Measurements from ENCODE around the gene CDKAL1. TPM values are rescaled to one million over a fixed set of nuclear protein-coding genes. Genes with fewer than 3 reads are reported as not detected.

The CDKAL1 gene
- total and polyA plus RNA-seq, 2 of the 13 experiments (the other 11 are each of a cell fraction or from before 2014, with no cell fraction given) = 9.5 to 27.7 TPM

GRCh38 chr6:20534295-20535262 lies at the start of gene CDKAL1 (continued):
- TF ChIP-seq KAT7 (CRISPR knock-in tag; IDR thresholded peaks at IDR 0.05; ENCODE audit: borderline replicate concordance) = peak; percentile 69; the same call in 1 of the 2 replicates
- peak; percentile 64; the same call in 1 of the 2 replicates for TF ChIP-seq MLXIP (CRISPR knock-in tag; IDR thresholded peaks at IDR 0.05; ENCODE audit: borderline replicate concordance)
- TF ChIP-seq ARID5B (CRISPR knock-in tag; IDR thresholded peaks at IDR 0.05) = peak; percentile 62
- TF ChIP-seq ZNF335 (CRISPR knock-in tag; IDR thresholded peaks at IDR 0.05) = peak; percentile 61; the same call in 1 of the 2 replicates
- 0 out of 2 replicates have a peak, but pooled peaks have one; percentile 12 for TF ChIP-seq HNF4G (IDR thresholded peaks at IDR 0.05; ENCODE audit: borderline replicate concordance, low read depth, low read length)
- no peak for TF ChIP-seq HNF4G (CRISPR knock-in tag; IDR thresholded peaks at IDR 0.05; ENCODE audit: borderline replicate concordance, low read depth)
- no peak for TF ChIP-seq ZNF280B (CRISPR knock-in tag; IDR thresholded peaks at IDR 0.05; ENCODE audit: borderline replicate concordance)
- peak; percentile 70 for TF ChIP-seq GATAD2A (CRISPR knock-in tag; IDR thresholded peaks at IDR 0.05)
- no peak for TF ChIP-seq ZNF75D (CRISPR knock-in tag; IDR thresholded peaks at IDR 0.05; ENCODE audit: borderline replicate concordance)
- no peak for TF ChIP-seq DMTF1 (CRISPR knock-in tag; IDR thresholded peaks at IDR 0.05)
- TF ChIP-seq ZNF766 (CRISPR knock-in tag; IDR thresholded peaks at IDR 0.05; ENCODE audit: borderline replicate concordance) = peak; percentile 74; the same call in 1 of the 2 replicates
- no peak for TF ChIP-seq PHB2 (IDR thresholded peaks at IDR 0.05; ENCODE audit: partially characterized antibody)
- TF ChIP-seq ZNF605 (CRISPR knock-in tag; IDR thresholded peaks at IDR 0.05) = peak; percentile 84; the same call in 1 of the 2 replicates
- no peak for TF ChIP-seq ZNF431 (CRISPR knock-in tag; IDR thresholded peaks at IDR 0.05; ENCODE audit: borderline replicate concordance, low read depth)
- peak; percentile 93 for TF ChIP-seq YEATS2 (CRISPR knock-in tag; IDR thresholded peaks at IDR 0.05; ENCODE audit: borderline replicate concordance)
- peak; percentile 74; the same call in 1 of the 2 replicates for TF ChIP-seq ERF (CRISPR knock-in tag; IDR thresholded peaks at IDR 0.05)
- peak; percentile 88; the same call in 1 of the 2 replicates for TF ChIP-seq ZNF619 (CRISPR knock-in tag; IDR thresholded peaks at IDR 0.05)
